ENCODE data around the gene NT5C1B.

GRCh38 chr2:18596993-18597392, 7.6 kb upstream of the NT5C1B start:
- no peak for TF ChIP-seq CTCF (IDR thresholded peaks at IDR 0.05; ENCODE audit: insufficient read depth, low read length, poor library complexity, severe bottlenecking)
- no peak for TF ChIP-seq EZH2phosphoT487 (conservative IDR thresholded peaks at IDR 0.05; ENCODE audit: low read length)

Measured in SU-DHL-6 (cell line).